Kidney tubule cell (primary cell): Measurements from ENCODE around the gene IQCB1.
"Not testable (repeated sequence)": the region's sequence is repeated elsewhere in the genome, so short reads cannot be mapped to it uniquely, and the experiment has no call there.

ENCODE experiments used
- DNase-seq: peaks from one replicate; pipeline ENCODE4 v3.0.0-alpha.2; 2018; ENCODE audit warnings: low spot score

IQCB1 gene

DNA sequence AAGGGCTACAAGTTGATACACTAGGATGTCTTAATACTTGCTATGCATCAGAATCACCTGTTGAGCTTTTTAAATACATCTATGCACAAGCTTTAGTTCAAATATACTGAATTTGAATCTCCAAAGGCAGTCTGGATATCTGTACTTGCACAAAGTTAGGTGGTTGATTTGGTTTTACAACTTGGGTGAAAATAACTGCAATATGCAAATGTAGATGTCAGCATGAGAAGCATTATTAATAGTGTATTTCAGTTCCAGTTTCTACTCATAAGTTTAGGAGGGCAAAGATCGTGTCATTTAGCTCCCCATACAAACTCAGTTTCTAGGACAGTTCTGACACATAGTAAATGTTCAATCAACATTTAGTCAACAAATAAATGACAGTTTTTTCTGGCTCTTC is 25.6 kb downstream of the IQCB1 start:
- no peak for DNase-seq

DNA sequence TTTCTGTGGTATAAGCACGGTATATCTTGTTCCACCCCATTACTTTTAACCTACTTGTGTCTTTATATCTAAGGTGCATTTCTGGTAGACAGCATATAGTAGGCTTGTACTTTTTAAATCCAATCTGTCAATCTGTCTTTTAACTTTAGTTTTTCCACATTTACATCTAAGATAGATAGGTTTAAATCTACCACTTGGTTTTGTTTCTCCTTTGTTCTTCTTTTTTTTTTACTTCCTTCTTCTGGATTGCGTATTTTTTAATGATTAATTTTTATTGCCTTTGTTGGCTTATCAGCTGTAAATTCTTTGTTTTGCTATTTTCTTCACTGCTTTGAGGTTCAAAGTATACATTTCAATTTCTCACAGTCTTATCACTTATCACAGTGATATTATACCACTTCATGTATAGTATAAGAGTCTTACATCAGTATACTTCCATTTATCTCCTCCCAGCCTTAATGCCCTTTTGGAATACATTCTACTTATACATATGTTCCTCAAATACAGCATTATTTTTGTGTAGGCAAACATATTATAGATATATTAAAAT is 31.0 kb downstream of the IQCB1 start:
- DNase-seq, result no peak

DNA sequence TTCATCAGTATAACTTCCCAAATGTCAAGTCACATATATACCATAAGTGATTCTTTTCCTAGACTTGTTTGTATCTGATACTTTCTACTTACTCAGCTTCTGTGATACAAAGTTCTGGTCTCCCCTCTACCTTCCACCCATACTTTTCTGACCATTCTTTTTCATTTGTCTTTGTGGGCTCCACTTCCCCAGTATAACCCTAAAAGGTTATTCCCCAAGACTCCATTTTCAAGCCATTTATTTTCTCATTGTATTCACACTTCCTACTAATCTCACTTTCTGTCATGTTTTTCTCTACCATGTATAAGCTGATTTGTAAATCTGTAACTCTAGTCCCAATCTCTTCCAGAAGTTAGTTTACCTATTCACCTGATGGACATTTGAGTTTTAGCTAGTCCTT is 34.0 kb downstream of the IQCB1 start:
- DNase-seq, result no peak

DNA sequence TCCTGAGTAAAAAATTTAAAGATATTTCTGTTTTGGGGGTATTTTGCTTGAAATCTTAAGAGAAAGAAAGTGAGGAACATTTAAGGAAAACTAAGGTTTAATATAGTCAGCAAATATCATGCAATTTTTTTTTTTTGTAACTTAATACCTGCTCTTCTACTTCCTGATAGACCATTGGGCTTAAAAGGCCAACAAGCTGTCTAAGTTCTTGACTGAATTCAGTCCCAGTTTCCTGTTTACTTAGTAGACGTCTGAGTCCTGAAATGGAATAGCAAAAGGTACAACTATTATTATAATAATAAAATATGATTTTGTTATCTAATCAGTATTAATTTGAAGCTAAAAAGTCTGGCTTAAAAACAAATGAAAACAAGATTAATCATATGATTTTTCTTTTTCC is 37.9 kb downstream of the IQCB1 start:
- DNase-seq, result no peak

DNA sequence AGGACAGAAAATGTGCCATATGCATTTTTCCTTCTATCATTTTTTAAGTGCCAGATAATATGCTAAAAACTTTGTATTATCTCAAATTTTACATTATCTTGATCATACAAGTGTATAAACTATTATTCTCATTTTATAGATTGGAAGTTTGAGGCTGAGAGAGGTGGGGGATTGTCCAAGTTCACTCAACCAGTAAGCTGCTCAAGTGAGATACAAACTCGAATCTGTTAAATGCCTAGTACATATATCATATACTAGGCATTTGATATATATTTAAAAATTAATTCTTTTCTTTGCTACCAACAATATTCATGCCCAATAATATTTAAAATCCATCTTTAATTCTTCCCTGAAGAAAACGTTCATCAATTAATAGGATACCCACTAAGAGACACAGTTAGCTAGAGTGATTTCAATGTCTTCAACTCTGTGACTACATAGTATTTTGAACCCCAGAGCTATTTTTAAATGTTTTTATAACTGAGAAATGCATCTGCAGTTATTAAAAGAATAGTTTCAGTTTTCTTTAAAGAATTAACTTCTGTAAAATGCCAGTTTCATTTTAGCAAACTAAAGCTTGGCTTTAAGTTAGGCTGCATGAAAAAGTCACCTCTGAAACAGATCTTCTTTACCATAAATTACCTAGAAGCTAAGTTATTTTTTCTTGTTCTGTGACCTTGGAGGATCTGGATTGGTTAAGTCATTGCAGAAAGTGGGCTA is 40.4 kb downstream of the IQCB1 start:
- DNase-seq, result no peak

DNA sequence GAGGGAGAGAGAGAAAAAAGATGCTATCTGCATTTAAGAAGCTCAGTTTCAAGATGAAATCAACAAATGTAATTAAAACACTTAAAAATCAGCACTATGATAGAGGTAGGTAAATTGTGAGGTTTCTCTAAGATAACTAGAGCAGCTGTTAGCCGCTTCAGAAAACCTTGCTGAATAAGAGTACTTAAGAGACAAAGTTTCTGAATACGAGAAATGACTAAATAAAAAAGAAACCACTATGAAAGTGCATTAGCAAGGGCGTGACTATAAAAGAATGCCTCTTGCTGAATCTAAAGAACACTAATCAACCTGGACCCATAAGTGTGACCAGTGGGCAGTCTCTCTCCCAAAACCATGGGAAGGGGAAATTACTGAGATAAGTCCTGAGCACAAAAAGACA is 41.8 kb downstream of the IQCB1 start:
- no peak for DNase-seq

DNA sequence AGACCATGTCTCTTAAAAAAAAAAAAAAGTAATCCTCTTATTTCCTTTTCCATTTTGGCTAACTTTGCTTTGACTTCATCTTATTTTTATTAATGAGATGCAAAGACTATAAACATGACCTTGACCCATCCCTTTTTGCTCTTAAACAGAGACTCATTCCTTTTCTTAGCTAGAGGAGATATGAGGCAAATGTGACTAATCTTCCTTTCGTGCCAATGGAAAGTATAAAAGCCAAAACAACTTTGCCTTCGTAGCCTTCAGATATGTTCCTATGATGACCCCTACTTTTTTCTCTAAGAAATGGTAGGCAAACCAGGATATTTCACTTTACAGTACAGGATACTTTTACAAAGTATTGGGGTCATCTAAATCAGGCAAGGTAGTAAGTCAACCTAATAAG is 48.4 kb downstream of the IQCB1 start:
- no peak for DNase-seq

DNA sequence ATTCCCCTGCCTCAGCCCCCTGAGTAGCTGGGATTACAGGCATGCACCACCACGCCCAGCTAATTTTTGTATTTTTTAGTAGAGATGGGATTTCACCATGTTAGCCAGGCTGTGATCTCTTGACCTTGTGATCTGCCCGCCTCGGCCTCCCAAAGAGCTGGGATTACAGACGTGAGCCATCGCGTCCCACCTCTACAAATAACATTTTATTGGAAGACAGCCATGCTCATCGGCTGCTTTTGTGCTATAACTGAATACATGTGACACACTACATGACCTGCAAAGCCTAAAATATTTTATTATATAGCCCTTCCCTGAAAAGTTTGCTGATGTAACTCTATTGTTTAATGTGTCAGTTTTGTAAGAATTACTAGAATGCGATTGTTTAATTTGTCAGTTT is 52.1 kb downstream of the IQCB1 start:
- not testable (repeated sequence) for DNase-seq

DNA sequence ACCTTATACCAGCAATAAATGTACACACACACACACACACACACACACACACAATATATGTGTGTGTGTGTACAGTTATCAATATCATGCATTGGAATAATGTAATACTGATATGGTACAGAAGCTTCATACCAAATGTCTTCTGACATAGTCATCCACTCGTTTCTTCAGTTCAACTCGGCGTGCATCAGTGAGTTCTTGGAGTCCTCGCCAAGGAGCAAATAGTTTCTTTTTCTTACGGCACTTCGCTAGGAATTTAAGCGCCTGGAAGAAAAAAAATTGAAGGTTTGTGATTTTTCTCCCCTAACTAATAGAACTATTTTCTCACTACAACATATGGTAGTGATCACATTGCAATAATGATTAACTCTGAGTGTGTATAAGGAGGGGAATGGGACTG is 53.2 kb downstream of the IQCB1 start:
- DNase-seq, result peak; percentile 58

DNA sequence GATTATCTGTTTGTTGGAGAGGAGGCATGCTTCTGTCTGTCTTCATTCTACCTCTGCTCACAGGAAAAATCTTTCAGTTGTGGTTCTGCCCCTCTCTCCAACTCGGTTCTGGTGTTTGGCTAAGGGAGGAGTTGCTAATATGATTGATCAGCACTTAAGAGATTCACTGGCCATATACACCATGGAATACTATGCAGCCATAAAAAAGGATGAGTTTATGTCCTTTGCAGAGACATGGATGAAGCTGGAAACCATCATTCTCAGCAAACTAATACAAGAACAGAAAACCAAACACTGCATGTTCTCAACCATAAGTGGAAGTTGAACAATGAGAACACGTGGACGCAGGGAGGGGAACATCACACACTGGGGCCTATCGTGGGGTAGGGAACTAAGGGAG is 59.8 kb downstream of the IQCB1 start:
- DNase-seq, result not testable (repeated sequence)

DNA sequence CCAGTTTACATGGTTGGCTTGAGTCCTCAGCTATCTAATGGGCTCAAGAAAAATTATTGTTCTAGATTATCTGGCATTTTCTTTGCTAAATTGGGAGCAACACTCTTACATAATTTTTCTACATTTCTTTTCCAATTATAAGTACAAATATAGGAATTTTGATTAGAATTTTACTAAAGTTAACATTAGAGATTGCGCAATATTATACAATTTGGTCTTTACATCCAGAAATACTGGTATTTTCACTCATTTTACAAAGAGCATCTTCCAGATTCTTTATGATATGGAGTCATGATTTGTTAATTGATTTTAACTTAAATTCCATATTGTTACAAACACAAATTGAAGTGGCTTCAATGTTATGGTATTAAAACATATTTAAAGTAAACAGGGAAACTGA is 65.6 kb downstream of the IQCB1 start:
- DNase-seq, result no peak

DNA sequence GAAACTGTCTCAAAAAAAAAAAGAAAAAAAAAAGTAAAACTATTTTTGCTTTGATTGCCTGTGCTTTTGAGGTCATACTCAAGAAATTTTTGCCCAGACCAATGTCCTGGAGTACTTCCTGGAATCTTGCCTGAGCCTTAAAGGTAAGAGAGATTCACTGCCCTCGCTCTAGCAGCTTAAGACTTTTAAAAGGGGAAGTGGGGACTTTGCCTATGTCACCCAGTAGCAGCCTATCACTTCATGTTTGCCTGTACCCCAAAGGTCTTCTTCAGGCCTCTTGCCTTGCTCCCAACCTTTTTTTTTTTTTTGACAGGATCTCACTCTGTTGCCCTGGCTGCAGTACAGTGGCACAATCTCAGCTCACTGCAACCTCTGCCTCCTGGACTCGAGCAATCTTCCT is 66.4 kb downstream of the IQCB1 start:
- DNase-seq, result no peak

DNA sequence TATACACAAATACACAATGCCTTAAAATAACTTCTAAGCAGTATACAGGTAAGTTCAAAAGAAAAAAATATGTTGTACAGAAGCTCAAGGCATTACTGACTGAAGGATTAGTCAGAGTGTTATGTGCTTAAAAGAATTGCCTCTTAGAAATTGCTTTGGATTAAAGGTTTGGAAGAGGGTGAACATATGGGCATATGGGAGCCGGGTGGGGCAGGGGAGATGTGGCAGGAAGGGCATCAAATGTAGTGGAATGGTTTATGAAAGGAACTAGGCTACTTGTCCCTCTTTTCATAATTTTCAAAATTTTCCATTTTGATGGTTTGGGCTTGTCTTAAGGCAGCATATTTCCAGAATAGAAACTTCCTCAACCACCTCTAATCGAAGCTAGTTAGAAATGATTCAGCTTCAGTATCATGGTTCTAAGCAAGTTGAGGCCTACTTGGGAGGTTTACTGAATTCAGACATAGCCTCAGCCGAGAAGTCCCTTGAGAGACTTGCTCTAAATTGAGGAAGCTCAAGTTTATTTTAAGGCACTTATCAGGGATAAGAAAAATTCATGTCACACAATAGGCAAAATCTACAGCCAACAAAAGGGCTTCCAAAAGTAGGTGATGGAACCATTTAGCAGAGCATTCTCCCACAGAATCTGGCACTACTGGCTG is 75.2 kb downstream of the IQCB1 start:
- no peak for DNase-seq

DNA sequence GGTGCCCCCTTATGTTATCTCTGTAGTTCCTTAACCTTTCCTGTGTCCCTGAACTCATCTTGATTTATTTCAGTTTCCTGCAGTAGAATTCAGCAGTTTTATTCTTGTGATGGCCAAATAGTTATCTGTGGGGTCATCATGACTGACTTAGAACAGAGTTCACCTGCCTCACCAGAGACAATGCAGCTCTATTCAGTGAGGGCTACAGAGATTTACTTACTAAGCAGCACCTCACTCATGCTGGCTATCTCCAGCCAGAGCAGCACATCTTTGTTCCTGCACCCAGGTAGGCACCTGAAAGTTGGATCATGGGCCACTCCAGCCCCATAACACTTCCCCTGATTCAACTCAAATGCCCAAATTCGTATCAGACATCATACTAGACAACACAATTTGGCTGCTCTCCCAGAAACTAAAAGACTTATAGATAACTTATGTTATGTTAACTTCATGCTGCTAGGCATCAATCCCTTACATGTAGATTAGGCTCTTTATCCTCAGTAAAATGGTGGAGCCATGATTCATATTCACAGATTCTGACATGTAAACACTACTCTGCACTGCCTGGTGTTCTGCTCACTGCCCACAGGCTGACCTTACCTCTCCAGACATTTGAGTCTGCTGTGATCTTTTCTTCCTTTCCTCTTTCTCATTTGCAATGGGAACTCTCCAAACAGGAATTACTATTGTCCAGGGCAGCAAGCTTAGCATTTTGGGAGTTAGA is 76.0 kb downstream of the IQCB1 start:
- no peak for DNase-seq

DNA sequence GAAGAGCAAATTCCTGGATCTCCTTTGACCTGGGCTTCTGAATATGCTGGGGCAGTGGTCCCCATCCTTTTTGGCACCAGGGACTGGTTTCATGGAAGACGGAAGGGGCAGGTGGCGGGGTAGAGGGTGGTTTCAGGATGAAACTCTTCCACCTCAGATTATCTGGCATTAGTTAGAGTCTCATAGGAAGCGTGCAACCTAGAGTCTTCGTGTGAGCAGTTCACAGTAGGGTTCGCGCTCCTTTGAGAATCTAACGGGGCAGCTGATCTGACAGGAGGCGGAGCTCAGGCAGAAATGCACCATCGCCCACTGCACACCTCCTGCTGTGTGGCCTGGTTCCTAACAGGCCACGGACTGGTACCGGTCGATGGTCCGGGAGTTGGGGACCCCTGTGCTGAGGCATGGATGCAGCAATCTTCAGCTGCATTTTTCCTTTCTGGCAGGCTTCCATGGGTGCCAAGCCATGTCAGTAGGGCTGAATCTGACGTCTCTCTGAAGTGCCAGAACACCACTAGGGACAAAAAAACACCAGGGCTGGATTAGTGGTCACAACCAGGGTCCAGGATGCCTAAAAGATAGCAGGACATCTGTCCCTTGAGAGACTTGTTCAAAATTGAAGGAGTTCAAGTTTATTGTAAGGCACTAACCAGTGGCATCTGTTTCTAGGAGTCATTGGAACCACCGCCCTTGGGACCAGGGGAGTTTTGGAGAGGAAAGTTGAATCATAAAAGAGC is 76.9 kb downstream of the IQCB1 start:
- DNase-seq, result no peak

DNA sequence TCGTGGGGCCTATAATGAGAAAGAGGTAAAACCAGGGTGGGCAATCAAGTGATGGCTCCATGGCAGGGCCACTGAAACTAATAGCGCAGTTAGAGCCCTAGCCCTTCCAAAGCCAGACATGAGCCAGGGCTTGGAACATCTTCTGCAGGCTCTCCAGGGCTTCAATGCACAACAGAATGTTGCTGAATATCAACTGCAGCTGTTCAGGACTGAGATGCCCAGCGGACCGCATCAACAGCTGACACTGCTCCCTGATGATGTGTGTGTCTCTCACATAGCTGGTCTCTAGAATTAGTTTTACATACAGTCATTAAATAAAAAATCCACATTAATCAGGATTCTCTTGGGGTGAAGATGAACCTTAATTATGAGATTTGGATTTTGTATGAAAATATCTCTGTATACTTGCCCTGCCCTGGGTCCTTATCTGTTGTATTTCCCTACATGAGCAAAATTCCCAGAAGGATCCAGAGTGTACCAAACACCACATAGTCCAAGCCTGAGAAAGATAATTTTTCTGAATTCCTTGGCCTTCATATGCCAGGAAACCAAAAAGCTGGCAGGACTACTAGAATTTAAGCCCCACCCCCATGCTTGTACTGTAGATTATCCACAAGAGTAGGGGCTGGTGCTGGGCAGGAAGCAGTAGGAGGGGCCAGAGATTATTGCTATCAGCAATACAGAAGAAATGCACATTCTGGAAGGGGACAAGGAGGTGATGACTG is 77.6 kb downstream of the IQCB1 start:
- DNase-seq, result peak; percentile 8

DNA sequence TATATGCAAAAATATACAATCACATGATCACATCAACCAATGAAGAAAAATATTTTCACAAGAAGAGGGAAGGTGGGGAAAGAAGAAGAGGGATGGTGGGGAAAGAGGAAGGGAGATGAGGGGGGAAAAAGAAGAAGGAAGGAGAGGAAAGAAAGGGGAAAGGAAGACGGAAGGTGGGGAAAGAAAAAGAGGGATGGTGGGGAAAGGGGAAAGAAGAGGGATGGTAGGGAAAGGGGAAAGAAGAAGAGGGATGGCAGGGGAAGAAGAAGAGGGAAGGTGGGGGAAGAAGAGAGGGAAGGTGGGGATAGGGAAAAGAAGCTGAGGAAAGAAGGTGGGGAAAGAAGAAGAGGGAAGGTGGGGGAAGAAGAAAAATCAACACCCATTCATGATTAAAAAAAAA is 82.1 kb downstream of the IQCB1 start:
- DNase-seq, result no peak

DNA sequence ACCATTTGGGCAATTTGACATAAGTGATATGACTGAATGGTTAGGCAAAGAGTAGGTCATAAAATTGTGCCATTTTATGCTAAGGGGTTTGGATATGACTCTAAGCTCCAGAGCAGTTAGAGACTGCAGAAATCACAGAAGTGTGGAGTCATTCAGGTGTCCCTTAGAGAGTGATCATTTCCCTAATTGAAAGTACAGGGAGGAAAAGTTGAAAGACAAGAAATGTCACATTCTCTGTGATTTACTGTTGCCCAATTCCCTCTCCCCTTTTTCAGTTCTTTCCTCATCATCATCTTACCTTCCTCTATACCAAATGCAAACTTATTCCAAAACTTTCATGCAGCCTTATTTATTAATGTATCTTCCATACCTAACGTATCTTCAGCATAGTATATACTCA is 82.6 kb downstream of the IQCB1 start:
- no peak for DNase-seq

DNA sequence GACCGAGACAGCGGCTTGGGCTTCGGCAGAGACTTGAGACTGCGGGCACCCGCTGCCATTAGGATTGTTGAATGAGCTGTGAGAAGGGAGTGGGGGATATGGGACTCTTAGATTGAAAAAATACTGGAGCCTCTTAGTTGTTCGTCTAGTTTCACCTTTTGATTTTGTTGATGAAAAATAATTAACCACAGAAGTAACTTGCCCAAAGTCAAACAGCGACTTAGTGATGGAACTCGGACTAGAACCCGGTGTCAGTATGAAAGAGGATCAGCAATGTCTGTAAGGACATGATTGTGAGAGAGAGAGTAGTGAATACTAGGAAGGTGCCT is 84.8 kb downstream of the IQCB1 start:
- DNase-seq, result no peak

DNA sequence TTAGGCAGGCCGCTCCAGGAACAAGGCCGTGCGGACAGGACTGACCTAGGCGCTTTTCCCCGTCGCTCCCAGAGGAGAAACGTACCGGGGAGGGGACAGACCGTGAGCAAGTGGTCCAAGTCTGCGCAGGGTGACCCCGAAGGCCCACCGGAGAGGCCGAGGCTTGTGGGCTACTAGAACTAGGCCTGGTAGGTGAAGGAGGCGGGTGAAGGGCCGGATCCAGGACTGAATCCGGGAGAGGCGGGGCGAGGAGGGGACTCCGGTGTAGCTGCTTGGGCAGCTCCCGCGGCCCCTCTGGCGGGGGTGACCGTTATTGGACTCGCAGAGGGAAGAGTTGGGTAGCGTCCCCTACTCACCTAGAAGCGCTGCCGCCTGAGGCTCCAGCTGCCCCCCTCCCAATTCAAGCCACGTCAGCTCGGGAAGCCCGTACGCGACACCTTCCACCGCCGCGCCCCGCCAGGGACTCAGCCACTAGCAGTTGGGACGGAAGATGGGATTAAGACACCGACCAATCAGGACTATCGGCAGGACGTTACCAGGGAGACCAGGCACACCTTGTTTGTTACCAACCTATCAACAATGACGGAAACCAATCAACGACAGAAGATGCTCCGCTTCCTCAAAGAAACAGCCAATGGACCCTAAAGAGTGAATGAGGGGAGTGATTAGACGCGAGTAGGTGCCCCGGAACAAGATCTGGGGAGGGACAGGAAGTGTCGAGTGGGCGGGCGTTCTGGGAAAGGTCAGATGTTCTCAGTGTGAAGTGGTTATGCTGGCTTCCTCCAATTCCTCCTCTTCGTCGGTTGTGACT is 85.4 kb downstream of the IQCB1 start, which contains the start of gene GOLGB1:
Gene GOLGB1 (minus strand): TSS at position 466 of the 811 bp plus-strand sequence. CDS start 18,770 bp downstream, outside the sequence.
- DNase-seq, result peak; percentile 100
